Esophagus (tissue), 2 donors: ENCODE results near the gene TNF. TPM values are rescaled to one million over a fixed set of nuclear protein-coding genes. Genes with fewer than 3 reads are reported as not detected.
"Not testable (repeated sequence)": the region's sequence is repeated elsewhere in the genome, so short reads cannot be mapped to it uniquely, and the experiment has no call there.

Experiments
- H3K27ac ChIP-seq, 2 donors: one replicate each; pipeline ENCODE4 v1.5.1; 2013; ENCODE audit warnings: low read depth in 2 of 2, mild to moderate bottlenecking in 2 of 2, inconsistent platforms in 1 of 2, low read length in 1 of 2, moderate library complexity in 1 of 2
- H3K27me3 ChIP-seq, 2 donors: one replicate each; pipeline ENCODE4 v1.6.1; 2013; ENCODE audit warnings: low read length in 2 of 2, control low read depth in 1 of 2, mild to moderate bottlenecking in 1 of 2; ENCODE audit not compliant: insufficient read depth in 2 of 2, control insufficient read depth in 1 of 2
- H3K36me3 ChIP-seq, 2 donors: one replicate each; pipeline ENCODE4 v1.6.1; 2013; ENCODE audit warnings: low read length in 1 of 2; ENCODE audit not compliant: control insufficient read depth in 2 of 2, insufficient read depth in 2 of 2
- H3K4me1 ChIP-seq, 2 donors: one replicate each; pipeline ENCODE4 v1.6.1; 2013; ENCODE audit warnings: low read length in 1 of 2; ENCODE audit not compliant: control insufficient read depth in 2 of 2, insufficient read depth in 2 of 2
- H3K4me3 ChIP-seq, 2 donors: one replicate each; pipeline ENCODE4 v1.5.1; 2013; ENCODE audit warnings: low read length in 2 of 2, mild to moderate bottlenecking in 2 of 2, low read depth in 1 of 2, moderate library complexity in 1 of 2
- H3K9me3 ChIP-seq, 2 donors: one replicate each; pipeline ENCODE4 v1.6.1; 2013; ENCODE audit warnings: mild to moderate bottlenecking in 2 of 2, low read depth in 1 of 2, low read length in 1 of 2, moderate library complexity in 1 of 2; ENCODE audit not compliant: control insufficient read depth in 2 of 2, insufficient read depth in 1 of 2
- WGBS, 2 donors: extraction: QIAGEN DNeasy Blood & Tissue Kit; methylation state at CpG; one replicate each; pipeline ENCODE4 v1.1.7; 2013; 5-methylcytosine and 5-hydroxymethylcytosine counted together
- polyA plus RNA-seq, 2 donors: library from polyadenylated mRNA; stranded (reverse); fragments of 200-250 nt; gene quantifications; one replicate each; pipeline ENCODE4 v1.2.3, GENCODE V29; 2013
- donor health status: healthy with polysubstance abuse.
- donor health status: Bipolar disorder and iron deficiency.

The TNF gene
- polyA plus RNA-seq, 2 donors: 0.71 to 2.4 TPM

GRCh38 chr6:31551371-31551770 lies 24.0 kb upstream of the TNF start:
- WGBS, 2 donors: 60 to 62% methylated on average over 4 to 5 of the region's 5 CpGs
- not testable (repeated sequence) for H3K4me1 ChIP-seq, H3K27me3 ChIP-seq, H3K27ac ChIP-seq, H3K36me3 ChIP-seq, H3K4me3 ChIP-seq, H3K9me3 ChIP-seq

GRCh38 chr6:31556307-31556706 lies 19.1 kb upstream of the TNF start:
- Histone ChIP-seq H3K36me3 (peaks cover 0 to 31% of the 10 kb centered on the region in 2 donors), H3K9me3 (no peaks in the 10 kb centered on the region)
- 67 to 75% methylated on average over 3 of the region's 3 CpGs for WGBS, 2 donors

DNA sequence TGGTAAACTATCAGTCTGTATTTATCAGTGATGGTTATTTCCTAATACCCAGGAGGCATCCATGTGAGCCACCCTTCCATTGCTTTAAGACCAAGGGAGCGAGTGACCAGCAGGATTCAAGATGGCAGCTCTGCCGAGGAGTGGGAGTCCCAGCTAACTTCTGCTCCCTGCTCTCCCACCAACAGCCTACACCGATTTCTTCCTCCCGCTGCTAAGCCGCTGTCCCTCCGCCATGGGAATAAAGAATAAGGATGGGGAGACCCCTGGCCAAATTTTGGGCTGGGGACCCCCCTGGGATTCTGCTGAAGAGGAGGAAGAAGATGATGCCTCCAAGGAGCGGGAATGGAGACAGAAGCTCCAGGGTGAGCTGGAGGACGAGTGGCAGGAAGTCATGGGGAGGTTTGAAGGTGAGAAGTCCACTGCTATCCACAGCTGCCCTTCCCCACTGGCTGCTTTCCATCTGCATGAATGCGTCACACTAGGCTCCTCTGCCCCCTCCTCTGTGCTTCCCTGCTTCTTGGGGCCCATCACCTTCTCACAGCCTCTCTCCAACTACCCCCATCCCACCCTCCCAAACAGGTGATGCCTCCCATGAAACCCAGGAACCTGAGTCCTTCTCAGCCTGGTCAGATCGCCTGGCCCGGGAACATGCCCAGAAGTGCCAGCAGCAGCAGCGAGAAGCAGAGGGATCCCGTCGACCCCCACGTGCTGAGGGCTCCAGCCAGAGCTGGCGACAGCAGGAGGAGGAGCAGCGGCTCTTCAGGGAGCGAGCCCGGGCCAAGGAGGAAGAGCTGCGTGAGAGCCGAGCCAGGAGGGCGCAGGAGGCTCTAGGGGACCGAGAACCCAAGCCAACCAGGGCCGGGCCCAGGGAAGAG lies 17.7 kb upstream of the TNF start:
- Histone ChIP-seq H3K9me3 (no peaks in the 10 kb centered on the region), H3K36me3 (peaks cover 0 to 31% of the 10 kb centered on the region in 2 donors), H3K27ac (no peak overlapping the region), H3K27me3 (no peaks in the 10 kb centered on the region), H3K4me1 (peaks cover 0 to 5% of the 10 kb centered on the region in 2 donors), H3K4me3 (no peak overlapping the region)
- 74 to 78% methylated on average over 24 of the region's 24 CpGs for WGBS, 2 donors

More at GRCh38 chr6:31556307-31556706, 19.1 kb upstream of the TNF start:
- H3K4me1 ChIP-seq: peaks cover 0 to 5% of the 10 kb centered on the region in 2 donors
- H3K27ac ChIP-seq: no peak overlapping the region
- H3K4me3 ChIP-seq: no peak overlapping the region
- no peaks in the 10 kb centered on the region for H3K27me3 ChIP-seq

DNA sequence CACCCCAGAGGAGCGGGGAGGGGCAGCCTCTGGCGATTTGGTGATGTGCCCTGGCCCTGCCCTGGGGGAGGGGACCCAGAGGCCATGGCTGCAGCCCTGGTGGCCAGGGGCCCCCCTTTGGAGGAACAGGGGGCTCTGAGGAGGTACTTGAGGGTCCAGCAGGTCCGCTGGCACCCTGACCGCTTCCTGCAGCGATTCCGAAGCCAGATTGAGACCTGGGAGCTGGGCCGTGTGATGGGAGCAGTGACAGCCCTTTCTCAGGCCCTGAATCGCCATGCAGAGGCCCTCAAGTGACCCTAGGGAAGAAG lies 17.1 kb upstream of the TNF start:
- 84 to 87% methylated on average over 8 of the region's 8 CpGs for WGBS, 2 donors
- no peak overlapping the region for H3K4me3 ChIP-seq
- no peak overlapping the region for H3K27ac ChIP-seq
- H3K27me3 ChIP-seq: no peaks in the 10 kb centered on the region
- no peaks in the 10 kb centered on the region for H3K9me3 ChIP-seq
- peaks cover 0 to 31% of the 10 kb centered on the region in 2 donors for H3K36me3 ChIP-seq
- peaks cover 0 to 5% of the 10 kb centered on the region in 2 donors for H3K4me1 ChIP-seq

GRCh38 chr6:31558631-31559500 lies 16.5 kb upstream of the TNF start:
- Histone ChIP-seq H3K27me3 (no peaks in the 10 kb centered on the region), H3K36me3 (peaks cover 0 to 31% of the 10 kb centered on the region in 2 donors), H3K9me3 (no peaks in the 10 kb centered on the region), H3K4me3 (no peak overlapping the region), H3K27ac (peak overlapping the region; percentile 38 to 53), H3K4me1 (peaks cover 0 to 5% of the 10 kb centered on the region in 2 donors)
- WGBS, 2 donors: 65 to 78% methylated on average over 14 of the region's 14 CpGs

- H3K36me3 ChIP-seq: peaks cover 0 to 29% of the 10 kb centered on the region in 2 donors
- H3K27ac ChIP-seq: peak overlapping the region; percentile 35 to 38
- 65 to 77% methylated on average over 4 of the region's 4 CpGs for WGBS, 2 donors
- H3K4me3 ChIP-seq: no peak overlapping the region
- H3K27me3 ChIP-seq: no peaks in the 10 kb centered on the region
- no peaks in the 10 kb centered on the region for H3K9me3 ChIP-seq
- peaks cover 0 to 5% of the 10 kb centered on the region in 2 donors for H3K4me1 ChIP-seq
Measured at GRCh38 chr6:31559606-31559957, 15.8 kb upstream of the TNF start.

DNA sequence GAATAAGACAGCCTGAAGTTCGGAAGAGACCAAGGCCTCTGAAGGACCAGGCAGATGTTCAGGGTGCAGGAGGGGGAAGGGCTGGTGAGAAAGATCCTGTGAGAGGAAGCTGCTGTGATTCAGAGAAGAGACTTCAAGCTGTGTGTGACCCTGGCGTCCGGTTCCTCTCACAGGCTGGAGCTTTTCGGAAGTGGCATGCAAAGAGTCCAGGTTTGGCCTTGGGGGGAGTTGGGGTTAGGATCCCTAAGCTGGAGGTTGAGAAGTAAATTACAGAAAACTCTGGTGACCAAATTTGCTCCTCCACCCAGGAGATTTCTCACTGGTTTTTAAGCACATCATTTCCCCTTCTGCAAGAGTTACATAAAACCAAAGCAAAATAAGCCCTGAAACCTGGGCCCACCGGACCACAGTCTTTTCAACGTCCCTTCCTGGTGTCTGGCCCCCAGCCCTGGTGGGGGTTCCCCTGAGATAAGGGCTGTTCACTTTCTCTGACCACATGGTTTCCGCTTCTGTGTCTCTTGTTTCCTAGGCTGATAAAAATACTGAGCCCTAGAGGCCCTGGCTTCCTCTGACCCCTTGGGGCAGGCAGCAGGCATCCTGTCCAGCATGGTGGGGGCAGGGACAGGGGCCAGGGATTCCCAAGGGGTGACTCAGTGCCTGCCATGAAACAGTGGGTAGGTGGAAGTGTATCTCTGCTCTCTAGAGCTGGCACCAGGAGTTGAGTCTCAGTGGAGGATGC lies 15.2 kb upstream of the TNF start:
- Histone ChIP-seq H3K36me3 (peaks cover 0 to 29% of the 10 kb centered on the region in 2 donors), H3K27ac (peak overlapping the region in 1 of 2 donors; percentile 35), H3K27me3 (no peaks in the 10 kb centered on the region), H3K4me1 (peaks cover 0 to 5% of the 10 kb centered on the region in 2 donors), H3K4me3 (no peak overlapping the region), H3K9me3 (no peaks in the 10 kb centered on the region)
- WGBS, 2 donors: 54 to 61% methylated on average over 7 of the region's 7 CpGs

DNA sequence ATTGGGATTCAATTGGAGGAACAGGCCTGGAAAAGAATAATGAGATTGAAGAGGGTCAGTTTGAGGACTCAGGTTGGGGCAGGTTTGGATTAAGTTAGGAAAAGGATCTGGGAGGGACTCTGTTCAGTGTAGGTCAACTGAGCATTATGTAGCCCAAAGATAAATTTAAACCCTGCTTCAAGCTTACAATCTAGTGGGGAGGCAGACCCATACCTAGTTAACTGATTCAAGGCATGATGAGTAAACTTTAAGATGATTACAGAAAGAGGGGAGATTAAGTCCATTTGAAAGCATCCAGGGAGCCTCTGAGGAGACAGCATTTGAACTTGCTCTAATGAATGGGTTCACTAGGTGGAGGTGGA lies 14.7 kb upstream of the TNF start:
- H3K36me3 ChIP-seq: peaks cover 0 to 29% of the 10 kb centered on the region in 2 donors

DNA sequence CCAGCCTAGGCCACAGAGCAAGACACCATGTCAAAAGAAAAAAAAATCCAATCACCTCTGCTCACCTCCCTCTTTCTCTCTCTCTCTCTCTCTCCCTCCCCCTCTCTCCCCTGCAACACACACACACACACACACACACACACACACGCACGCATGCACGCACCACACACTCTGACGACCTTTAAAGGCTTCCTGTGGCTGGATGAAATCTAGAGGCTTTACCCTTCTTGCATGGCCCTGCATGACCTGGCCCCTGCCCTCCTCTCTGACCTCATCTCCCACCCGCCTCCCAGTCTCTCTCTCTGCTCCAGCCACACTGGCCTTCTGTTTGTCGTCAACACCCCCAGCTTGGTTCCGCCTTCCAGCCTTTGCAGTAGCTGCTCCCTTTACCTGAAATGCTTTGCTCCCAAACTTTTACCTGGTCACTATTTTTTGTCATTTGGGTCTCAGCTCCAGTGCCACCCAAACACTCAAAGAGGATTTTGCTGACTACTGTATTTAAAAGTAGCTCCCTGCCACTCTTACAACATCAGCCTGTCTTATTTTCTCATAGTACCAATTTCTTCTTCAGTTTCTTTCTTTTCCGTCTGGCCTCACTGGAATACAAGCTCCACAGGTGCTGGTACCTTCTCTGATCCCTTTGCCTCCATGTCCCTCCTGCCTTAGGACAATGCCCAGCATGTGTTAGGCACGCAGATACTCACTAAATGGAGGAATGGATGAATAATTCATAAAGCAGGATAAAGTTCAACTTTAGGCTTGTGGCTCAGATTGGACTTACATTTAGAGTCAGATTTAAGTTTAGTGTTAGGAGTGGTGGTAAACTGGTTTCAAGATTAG lies 7.6 kb upstream of the TNF start:
- Histone ChIP-seq H3K36me3 (no peaks in the 10 kb centered on the region), H3K4me3 (no peak overlapping the region), H3K4me1 (peaks cover 0 to 2% of the 10 kb centered on the region in 2 donors), H3K27me3 (no peaks in the 10 kb centered on the region), H3K9me3 (no peaks in the 10 kb centered on the region), H3K27ac (no peak overlapping the region)
- whole genome bisulfite sequencing, 2 donors: 43 to 44% methylated on average over 9 of the region's 9 CpGs

More for the DNA sequence above, 14.7 kb upstream of the TNF start:
- Histone ChIP-seq H3K27me3 (no peaks in the 10 kb centered on the region), H3K27ac (no peak overlapping the region), H3K4me1 (peaks cover 0 to 5% of the 10 kb centered on the region in 2 donors), H3K9me3 (no peaks in the 10 kb centered on the region), H3K4me3 (no peak overlapping the region)
